ENCODE data around the gene TNS3.

Gene TNS3

GRCh38 chr7:47418601-47419309 is 163.2 kb downstream of the TNS3 start:
- no peak for DNase-seq

GRCh38 chr7:47416492-47417480 is 165.1 kb downstream of the TNS3 start:
- no peak for DNase-seq

DNA sequence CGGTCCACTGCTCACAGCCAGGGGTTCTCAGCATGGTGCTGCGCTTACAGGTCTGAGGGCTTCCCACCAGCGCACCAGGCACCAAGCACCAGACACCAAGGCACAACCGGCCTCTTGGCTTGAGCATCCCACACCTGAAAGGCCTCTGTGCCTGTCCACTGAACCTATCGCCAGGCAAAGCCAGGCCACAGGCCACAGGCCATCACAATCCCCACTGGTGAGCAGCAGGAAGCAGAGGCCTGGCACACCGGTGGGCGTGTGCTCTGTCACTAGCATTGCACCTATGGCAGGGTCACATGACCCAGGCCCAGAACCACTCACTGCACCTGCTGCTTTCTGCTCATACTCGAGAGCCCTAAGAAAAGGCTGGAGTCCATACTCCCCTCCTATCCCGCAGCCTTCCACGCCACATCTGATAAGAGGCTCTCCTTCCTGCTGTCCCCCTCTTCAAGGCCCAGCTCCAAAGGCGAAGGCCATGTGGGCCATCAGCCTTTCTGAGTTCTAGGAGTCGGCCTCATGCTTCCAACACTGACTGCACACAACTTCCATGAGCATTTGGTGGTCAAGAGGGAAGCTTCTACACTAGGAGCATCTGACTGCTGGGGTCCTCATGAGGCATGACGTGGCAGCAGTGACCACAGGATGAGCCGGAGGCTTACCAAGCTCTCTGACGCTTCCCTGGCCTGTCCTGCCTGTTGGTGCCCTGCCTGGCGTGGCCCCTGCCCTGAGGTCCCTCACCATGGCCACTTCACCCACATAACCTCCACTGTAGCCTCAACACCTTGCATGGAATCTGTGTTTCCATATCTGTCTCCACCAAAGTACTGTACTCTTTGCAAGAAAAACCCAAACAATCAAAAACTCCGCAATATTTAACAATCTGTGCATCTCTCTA is 166.3 kb downstream of the TNS3 start:
- no peak for DNase-seq

DNA sequence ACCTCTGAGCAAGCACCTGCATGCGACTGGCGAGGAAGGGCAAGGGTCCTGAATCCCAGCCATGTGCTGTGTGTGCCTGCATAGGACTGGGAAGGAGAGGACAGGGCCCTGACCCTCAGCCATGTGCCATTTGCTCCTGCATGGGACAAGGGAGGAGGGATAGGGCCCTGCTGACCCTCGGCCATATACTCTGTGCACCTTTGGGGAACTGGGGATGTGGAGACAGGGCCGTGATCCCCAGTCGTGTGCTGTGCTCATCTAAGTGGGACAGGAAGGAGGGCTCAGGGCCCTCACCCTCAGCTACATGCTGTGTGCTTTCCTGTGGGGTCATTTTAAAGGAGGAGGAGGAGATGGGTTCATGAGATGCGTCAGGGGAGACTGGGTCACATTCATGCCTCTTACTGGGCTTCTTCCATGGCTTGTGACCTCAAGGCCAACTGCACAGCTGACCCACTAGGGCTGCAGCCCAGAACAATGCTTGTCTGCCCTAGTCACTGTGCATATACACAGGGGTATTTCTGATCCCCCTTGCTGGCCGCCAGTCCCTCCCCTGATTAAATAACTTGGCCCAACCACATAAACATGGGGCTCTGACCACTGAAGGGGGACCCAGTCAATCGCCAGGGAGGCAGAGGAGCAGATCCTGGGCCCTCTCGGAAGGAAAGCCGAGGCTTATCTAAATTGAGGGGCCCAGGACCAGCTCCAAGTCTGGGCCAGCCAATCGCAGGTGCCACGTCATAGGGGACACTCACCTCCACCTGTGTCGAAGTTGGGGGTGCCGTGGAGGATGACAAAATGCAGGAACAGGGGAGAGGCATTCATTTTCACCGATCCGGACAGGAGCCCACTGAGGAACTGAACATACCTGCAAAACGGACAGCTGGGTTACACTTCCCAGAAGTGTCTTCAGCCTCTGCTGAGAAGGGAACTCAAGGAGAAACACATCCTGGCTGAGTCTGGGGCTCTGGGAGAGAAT is 167.3 kb downstream of the TNS3 start:
- no peak for DNase-seq

- DNase-seq: no peak
Observed at GRCh38 chr7:47413526-47414341, 168.2 kb downstream of the TNS3 start.

DNA sequence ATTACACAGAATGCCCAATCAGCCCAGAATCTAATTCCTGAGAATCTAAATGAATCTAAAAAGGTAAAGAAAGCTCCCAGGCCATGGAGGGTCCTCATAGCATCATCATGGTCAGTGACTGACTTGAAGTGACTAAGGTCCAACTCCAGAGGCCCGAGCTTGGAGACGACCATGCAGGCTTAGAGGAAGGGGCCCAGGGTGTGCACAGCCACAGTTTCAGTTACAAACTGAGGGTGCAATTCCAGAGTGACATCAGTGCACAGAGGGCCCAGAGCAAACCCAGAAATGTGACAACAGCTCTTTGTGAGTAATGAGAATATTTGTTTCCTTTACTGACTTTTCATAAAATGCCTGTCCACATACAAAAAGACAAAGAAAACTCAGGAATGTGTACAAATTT is 170.0 kb downstream of the TNS3 start:
- no peak for DNase-seq

DNA sequence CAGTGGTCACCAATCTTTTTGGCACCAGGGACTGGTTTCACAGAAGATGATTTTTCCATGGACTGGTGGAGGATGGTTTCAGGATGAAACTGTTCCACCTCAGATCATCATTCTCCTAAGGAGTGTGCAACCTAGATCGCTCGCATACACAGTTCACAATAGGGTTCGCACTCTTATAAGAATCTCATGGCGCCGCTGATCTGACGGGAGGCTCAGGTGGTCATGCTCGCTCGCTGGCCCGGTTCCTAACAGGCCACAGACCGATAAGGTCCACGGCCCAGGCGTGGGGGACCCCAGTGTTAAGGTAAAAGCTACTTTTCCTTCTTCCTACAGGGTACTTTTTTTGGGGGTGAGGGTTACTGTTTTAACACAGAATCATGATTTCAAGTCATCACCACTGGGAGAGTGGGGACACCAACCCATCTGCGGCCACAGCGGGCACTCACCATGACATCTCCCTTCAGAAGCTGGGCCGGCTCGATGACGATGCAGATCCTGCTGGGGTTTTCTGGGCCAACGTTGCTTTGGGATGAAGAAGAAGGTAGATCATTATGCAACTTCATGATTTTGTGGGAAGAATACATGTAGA is 170.5 kb downstream of the TNS3 start:
- no peak for DNase-seq

GRCh38 chr7:47408675-47409074 is 173.2 kb downstream of the TNS3 start:
- DNase-seq: no peak

GRCh38 chr7:47407821-47408674 is 173.9 kb downstream of the TNS3 start:
- DNase-seq: no peak

- no peak for DNase-seq
Observed at GRCh38 chr7:47407136-47407535, 174.8 kb downstream of the TNS3 start.

- DNase-seq: no peak
Observed at GRCh38 chr7:47406801-47407129, 175.1 kb downstream of the TNS3 start.

DNA sequence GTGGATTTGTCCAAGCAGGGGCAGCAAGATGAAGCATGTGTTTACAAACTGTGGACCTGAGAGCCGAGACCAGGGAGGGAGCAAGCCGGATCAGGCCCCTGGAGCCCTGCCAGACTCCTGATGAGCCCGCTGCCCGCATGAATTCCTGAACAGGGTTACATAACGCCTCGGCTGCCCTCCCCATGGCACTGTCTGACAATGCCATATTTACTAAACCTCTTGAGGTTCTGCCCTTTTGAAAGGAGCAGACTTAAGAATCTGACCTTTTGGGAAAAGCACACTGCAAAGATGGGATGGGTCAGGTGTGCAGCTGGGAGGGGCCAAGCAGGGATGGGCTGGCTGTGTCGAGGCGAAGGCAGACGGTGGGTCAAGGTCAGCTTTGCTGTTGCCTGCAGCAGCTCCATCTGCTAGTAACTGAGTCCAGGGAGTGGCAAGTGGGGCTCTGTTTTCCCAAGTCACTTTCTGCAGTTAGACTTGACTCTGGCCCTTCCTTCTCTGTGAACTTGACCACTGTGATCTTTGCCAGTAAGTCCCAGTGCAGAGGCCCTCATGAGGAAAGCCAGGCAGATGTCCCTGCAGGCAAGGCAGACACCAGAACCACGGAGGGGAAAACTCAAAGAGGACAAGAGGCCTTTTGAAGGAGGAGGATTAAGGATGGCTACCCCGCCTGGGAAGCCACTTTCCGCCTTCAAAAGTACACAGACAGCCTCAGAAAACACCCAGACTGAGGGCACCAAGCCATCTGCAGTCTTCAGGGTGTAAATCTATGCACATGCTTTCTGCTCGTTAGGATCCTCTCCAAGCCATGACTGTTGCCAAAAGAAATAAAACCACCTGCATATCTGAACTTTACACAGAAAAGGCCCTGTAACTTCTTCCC is 175.8 kb downstream of the TNS3 start:
- peak; percentile 43 for DNase-seq

GRCh38 chr7:47405286-47405904 is 176.5 kb downstream of the TNS3 start:
- DNase-seq: no peak

- no peak for DNase-seq
Observed at GRCh38 chr7:47404010-47404409, 177.9 kb downstream of the TNS3 start.

- no peak for DNase-seq
Observed at GRCh38 chr7:47402941-47403866, 178.7 kb downstream of the TNS3 start.

DNA sequence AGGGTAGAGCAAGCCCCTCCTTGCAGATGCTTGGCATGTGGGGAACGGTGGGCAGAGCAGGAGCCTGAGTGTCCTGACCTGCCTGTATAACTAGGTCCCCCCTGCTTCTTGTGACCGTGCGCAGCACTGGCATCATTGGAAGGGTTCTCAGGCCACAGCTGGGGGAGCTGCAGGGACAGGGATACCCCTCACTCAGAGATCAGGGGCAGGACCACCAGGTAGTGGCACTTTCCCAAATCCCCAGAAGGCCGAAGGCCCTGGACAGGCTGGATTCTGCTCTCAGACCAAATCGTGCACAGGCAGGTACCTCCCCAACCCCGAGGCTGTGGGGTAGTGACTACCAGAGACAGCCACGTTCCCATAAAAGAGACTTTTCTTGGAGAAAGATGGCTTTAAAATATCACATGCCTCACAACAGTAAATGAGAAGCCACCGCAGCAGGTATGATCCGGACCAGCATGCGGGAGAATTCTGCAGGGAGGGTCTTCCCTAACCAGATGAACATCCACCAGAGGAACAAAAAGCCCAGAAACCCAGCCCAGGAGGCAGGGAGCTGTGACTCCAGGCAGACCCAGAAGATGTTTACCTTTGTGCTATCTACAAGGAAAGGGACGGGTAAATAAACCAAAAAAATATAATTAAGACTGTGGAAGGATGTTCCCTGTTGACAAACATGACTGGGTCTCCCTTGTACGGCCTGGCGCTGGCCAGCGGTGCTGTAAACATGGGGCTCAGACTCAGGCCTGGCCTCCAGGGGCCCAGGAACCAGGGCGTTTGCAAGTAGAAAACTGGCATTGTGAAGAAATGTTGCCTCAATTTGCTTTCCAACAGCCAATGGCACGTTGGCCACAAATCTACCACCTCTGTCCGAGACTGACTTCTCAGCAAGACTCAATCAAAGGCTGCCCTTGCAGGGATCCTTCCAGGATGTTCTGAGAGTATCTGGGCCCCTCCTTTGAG is 180.0 kb downstream of the TNS3 start:
- no peak for DNase-seq
